Caco-2 (cell line): Measurements from ENCODE around the gene SARDH. TPM values are rescaled to one million over a fixed set of nuclear protein-coding genes. Genes with fewer than 3 reads are reported as not detected.
"Not testable (repeated sequence)": the region's sequence is repeated elsewhere in the genome, so short reads cannot be mapped to it uniquely, and the experiment has no call there.

Experiments
- BruUV-seq: library from RNA; stranded (reverse); fragments of 400-500 nt; replicated peaks from 2 replicates; lab custom pipeline; 2021; lab: Mats Ljungman, UMichigan
- CTCF ChIA-PET: fragments of 300-600 bp; sonication (Branson Sonifier 250); formaldehyde crosslinking; loops from one replicate; lab custom pipeline; 2022; ENCODE audit warnings: antibody characterized with exemption; lab: Charles Lee
- POLR2A ChIA-PET: fragments of 300-600 bp; sonication (Branson Sonifier 250); formaldehyde crosslinking; loops from one replicate; lab custom pipeline; 2022; ENCODE audit warnings: antibody characterized with exemption; lab: Charles Lee
- DNase-seq, 2 experiments: peaks; one replicate each; pipeline versions ENCODE4 v3.0.0 to v3.0.0-alpha.2; 2020 to 2022
- H3K27me3 ChIP-seq: replicated peaks from 2 replicates; pipeline ENCODE4 v1.6.0; 2011; ENCODE audit warnings: low read length; ENCODE audit not compliant: control insufficient read depth, insufficient read depth
- H3K36me3 ChIP-seq: 2 replicates; pipeline ENCODE4 v1.5.1; 2011; ENCODE audit warnings: low read length; ENCODE audit not compliant: control insufficient read depth, insufficient read depth
- H3K4me1 ChIP-seq: fragments of 250-450 bp; sonication (Bioruptor Pico); 2 replicates; pipeline ENCODE4 v1.5.1; 2020; ENCODE audit warnings: mild to moderate bottlenecking
- H3K4me3 ChIP-seq: 2 replicates; pipeline ENCODE4 v1.5.1; 2011; ENCODE audit warnings: low read depth, mild to moderate bottlenecking, control low read depth, low read length
- H3K9me3 ChIP-seq: fragments of 250-450 bp; sonication (Bioruptor Pico); 2 replicates; pipeline ENCODE4 v1.5.1; 2020; ENCODE audit warnings: mild to moderate bottlenecking, moderate library complexity
- H3K27ac Mint-ChIP-seq: one replicate; pipeline ENCODE4 v1.8.0; 2022; ENCODE audit warnings: mixed read lengths; ENCODE audit not compliant: unreplicated experiment
- H3K27me3 Mint-ChIP-seq: one replicate; pipeline ENCODE4 v1.8.0; 2022; ENCODE audit warnings: mixed read lengths; ENCODE audit not compliant: insufficient read depth, unreplicated experiment
- H3K36me3 Mint-ChIP-seq: one replicate; pipeline ENCODE4 v1.8.0; 2022; ENCODE audit warnings: mild to moderate bottlenecking, mixed read lengths; ENCODE audit not compliant: insufficient read depth, unreplicated experiment
- H3K4me1 Mint-ChIP-seq: one replicate; pipeline ENCODE4 v1.8.0; 2022; ENCODE audit warnings: low read depth, mixed read lengths; ENCODE audit not compliant: unreplicated experiment
- H3K4me3 Mint-ChIP-seq: one replicate; pipeline ENCODE4 v1.8.0; 2022; ENCODE audit warnings: mild to moderate bottlenecking, moderate library complexity, mixed read lengths; ENCODE audit not compliant: unreplicated experiment
- H3K9me3 Mint-ChIP-seq: one replicate; pipeline ENCODE4 v1.8.0; 2022; ENCODE audit warnings: mixed read lengths; ENCODE audit not compliant: unreplicated experiment
- intact Hi-C: fragments of 100-400 bp; cut with micrococcal nuclease; formaldehyde crosslinking; loops from one replicate; pipeline ENCODE4 v1.10.0; 2022; ENCODE audit not compliant: unreplicated experiment
- total RNA-seq: library from RNA; stranded (reverse); gene quantifications from 2 replicates; pipeline ENCODE4 v1.2.3, GENCODE V29; 2022
- TF ChIP-seq, protein P1 (sequence below), 2 experiments: fragments of 200-600 bp in 1 of 2; IDR thresholded peaks; 1 replicate in 1 of 2; 2 replicates in 1 of 2; pipeline versions ENCODE4 v1.5.1 to v1.8.0; 2011 to 2022; ENCODE audit warnings: antibody characterized with exemption in 1 of 2, control low read depth in 1 of 2, inconsistent platforms in 1 of 2, low read depth in 1 of 2, low read length in 1 of 2, mild to moderate bottlenecking in 1 of 2, moderate library complexity in 1 of 2; ENCODE audit not compliant: insufficient read depth in 1 of 2, severe bottlenecking in 1 of 2, unreplicated experiment in 1 of 2

SARDH gene
- total RNA-seq, 1 experiment from 2014 or later = 0.36 TPM

DNA sequence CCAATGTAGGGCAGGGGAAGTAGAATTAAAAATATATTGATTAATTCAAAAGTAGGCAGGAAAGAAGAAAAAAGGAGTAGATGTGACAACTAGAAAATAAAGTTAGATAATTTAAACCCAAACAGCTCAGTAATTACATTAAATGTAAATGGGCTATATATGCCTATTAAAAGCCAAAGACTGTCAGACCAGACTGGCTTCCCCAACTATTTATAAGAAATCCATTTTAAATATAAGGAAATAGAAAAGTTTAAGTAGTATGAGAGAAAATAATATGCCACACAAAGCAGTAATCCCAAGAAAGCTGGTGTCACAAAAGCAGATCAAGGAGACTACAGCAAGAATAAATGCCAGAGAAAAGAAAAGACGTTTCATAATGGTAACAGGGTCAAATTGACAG is 28.9 kb upstream of the SARDH start:
- TF ChIP-seq, protein P1, sequence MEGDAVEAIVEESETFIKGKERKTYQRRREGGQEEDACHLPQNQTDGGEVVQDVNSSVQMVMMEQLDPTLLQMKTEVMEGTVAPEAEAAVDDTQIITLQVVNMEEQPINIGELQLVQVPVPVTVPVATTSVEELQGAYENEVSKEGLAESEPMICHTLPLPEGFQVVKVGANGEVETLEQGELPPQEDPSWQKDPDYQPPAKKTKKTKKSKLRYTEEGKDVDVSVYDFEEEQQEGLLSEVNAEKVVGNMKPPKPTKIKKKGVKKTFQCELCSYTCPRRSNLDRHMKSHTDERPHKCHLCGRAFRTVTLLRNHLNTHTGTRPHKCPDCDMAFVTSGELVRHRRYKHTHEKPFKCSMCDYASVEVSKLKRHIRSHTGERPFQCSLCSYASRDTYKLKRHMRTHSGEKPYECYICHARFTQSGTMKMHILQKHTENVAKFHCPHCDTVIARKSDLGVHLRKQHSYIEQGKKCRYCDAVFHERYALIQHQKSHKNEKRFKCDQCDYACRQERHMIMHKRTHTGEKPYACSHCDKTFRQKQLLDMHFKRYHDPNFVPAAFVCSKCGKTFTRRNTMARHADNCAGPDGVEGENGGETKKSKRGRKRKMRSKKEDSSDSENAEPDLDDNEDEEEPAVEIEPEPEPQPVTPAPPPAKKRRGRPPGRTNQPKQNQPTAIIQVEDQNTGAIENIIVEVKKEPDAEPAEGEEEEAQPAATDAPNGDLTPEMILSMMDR (IDR thresholded peaks at IDR 0.05; ENCODE audit: insufficient read depth in 1 of 2, low read depth in 1 of 2, low read length in 1 of 2, severe bottlenecking in 1 of 2, unreplicated experiment in 1 of 2) = no peak
- Mint-ChIP-seq H3K4me3 (no peak overlapping the region), H3K27ac (no peak overlapping the region), H3K36me3 (peaks cover 71% of the 10 kb centered on the region), H3K4me1 (no peaks in the 10 kb centered on the region), H3K9me3 (peaks cover 19% of the 10 kb centered on the region), H3K27me3 (no peaks in the 10 kb centered on the region)
- DNase-seq = no peak
- H3K9me3 ChIP-seq = peaks cover 10% of the 10 kb centered on the region
- no peak overlapping the region for H3K4me3 ChIP-seq
- H3K36me3 ChIP-seq = peaks cover 15% of the 10 kb centered on the region
- intact Hi-C loops = no loop called here
- ChIA-PET POLR2A (no interaction called here), CTCF (no interaction called here)
- no peaks in the 10 kb centered on the region for H3K27me3 ChIP-seq
- no TSS peak for BruUV-seq
- H3K4me1 ChIP-seq = no peaks in the 10 kb centered on the region

- H3K27me3 Mint-ChIP-seq, H3K4me1 ChIP-seq, H3K27me3 ChIP-seq, H3K4me3 ChIP-seq, H3K27ac Mint-ChIP-seq, CTCF ChIA-PET, intact Hi-C loops, POLR2A ChIA-PET, DNase-seq, H3K4me3 Mint-ChIP-seq, BruUV-seq, H3K4me1 Mint-ChIP-seq: not testable (repeated sequence)
- peaks cover 71% of the 10 kb centered on the region for H3K36me3 Mint-ChIP-seq
- H3K9me3 Mint-ChIP-seq = peaks cover 19% of the 10 kb centered on the region
- peaks cover 10% of the 10 kb centered on the region for H3K9me3 ChIP-seq
- H3K36me3 ChIP-seq = peaks cover 15% of the 10 kb centered on the region
Measured at GRCh38 chr9:133766234-133766633, 28.1 kb upstream of the SARDH start.

DNA sequence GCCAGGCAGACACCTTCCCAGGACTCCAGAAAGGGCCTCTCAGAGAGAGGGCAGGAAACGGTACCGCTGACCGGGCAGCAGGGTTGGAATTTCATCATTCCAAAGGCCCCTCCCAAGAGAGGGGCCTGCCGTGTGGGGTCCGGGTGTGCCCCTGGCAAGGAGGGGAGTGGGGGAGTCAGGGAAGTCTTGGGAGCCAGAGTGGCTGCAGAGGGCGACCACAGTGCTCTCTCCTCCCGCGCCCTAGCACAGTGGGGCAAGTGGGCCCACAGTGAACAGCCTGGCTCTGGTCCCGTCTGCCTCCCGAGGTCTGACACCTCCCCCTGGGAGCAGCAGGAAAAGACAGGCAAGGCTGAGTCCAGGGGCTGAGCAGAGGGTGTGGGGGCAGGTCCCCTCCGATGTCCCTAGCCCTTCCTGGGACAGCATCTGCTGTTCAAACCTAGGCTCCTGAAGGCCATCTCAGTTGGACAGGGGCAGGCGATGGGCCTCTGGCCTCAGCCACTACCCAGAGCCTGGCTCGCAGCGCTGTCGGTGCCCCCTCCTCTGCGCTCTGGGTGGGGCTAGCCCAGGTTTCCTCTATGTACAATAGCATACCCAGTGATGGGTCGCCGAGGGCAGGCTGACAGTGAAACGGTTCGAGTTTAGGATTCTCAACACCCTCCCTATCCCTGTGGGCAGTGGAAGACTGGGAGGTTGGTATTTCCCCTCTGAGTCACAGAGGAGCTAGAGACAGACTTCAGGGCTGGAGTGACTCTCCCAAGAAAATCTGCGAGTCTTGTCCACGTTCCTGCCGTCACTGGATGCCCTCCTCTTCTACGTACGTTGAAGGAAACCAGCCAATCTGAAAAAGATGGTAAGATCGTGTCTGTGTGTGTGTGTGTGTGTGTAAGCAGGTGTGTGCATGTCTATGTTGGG is 25.4 kb upstream of the SARDH start:
- POLR2A ChIA-PET = no interaction called here
- H3K36me3 Mint-ChIP-seq = peaks cover 72% of the 10 kb centered on the region
- no TSS peak for BruUV-seq

More for the DNA sequence above, 25.4 kb upstream of the SARDH start:
- Mint-ChIP-seq H3K4me3 (no peak overlapping the region), H3K4me1 (no peaks in the 10 kb centered on the region), H3K27ac (no peak overlapping the region), H3K9me3 (peaks cover 19% of the 10 kb centered on the region), H3K27me3 (no peaks in the 10 kb centered on the region)
- intact Hi-C loops = no loop called here
- CTCF ChIA-PET = no interaction called here
- peaks cover 10% of the 10 kb centered on the region for H3K36me3 ChIP-seq
- no peak overlapping the region for H3K4me3 ChIP-seq
- no peaks in the 10 kb centered on the region for H3K4me1 ChIP-seq
- H3K9me3 ChIP-seq = peaks cover 10% of the 10 kb centered on the region
- DNase-seq = no peak
- H3K27me3 ChIP-seq = no peaks in the 10 kb centered on the region
- TF ChIP-seq, protein P1 (IDR thresholded peaks at IDR 0.05; ENCODE audit: insufficient read depth in 1 of 2, low read depth in 1 of 2, low read length in 1 of 2, severe bottlenecking in 1 of 2, unreplicated experiment in 1 of 2) = no peak
